VCaP (cell line): ENCODE results near the gene TRRAP.

Source experiments
- H3K27ac ChIP-seq: fragments of 450-650 bp; 2 replicates; pipeline ENCODE4 v1.5.1; 2017
- CTCF ChIP-seq: fragments of 450-650 bp; conservative IDR thresholded peaks from 2 replicates; pipeline ENCODE4 v1.5.1; 2017; ENCODE audit warnings: mild to moderate bottlenecking, moderate library complexity

Gene TRRAP

GRCh38 chr7:99003419-99003818 lies 125.1 kb downstream of the TRRAP start:
- no peak for TF ChIP-seq CTCF
- H3K27ac ChIP-seq: no peak overlapping the region

- no peak overlapping the region for H3K27ac ChIP-seq
- no peak for TF ChIP-seq CTCF
These were observed 125.9 kb downstream of the TRRAP start for GRCh38 chr7:99004216-99004615.

- H3K27ac ChIP-seq: no peak overlapping the region
- no peak for TF ChIP-seq CTCF
These were observed 126.6 kb downstream of the TRRAP start for GRCh38 chr7:99004781-99005500.

GRCh38 chr7:99005776-99006175 lies 127.4 kb downstream of the TRRAP start:
- H3K27ac ChIP-seq: no peak overlapping the region

GRCh38 chr7:99006739-99007424 lies 128.6 kb downstream of the TRRAP start:
- H3K27ac ChIP-seq: no peak overlapping the region
- no peak for TF ChIP-seq CTCF

More at GRCh38 chr7:99005776-99006175, 127.4 kb downstream of the TRRAP start:
- TF ChIP-seq CTCF: no peak

GRCh38 chr7:99008181-99008631 lies 129.9 kb downstream of the TRRAP start:
- TF ChIP-seq CTCF: no peak
- no peak overlapping the region for H3K27ac ChIP-seq

- H3K27ac ChIP-seq: no peak overlapping the region
- TF ChIP-seq CTCF: no peak
These were observed 130.7 kb downstream of the TRRAP start for GRCh38 chr7:99008921-99009530.
